K562 (cell line): ENCODE results near the gene DYRK1B. TPM values are rescaled to one million over a fixed set of nuclear protein-coding genes. Genes with fewer than 3 reads are reported as not detected.

Experiments
- ATAC-seq: fragments of 200-7000 bp; cut with Tn5 transposase; 3 replicates; pipeline ENCODE4 v1.9.1; 2020; ENCODE audit warnings: moderate library complexity
- BruUV-seq: library from RNA; stranded (reverse); fragments of 400-500 nt; replicated peaks from 2 replicates; lab custom pipeline; 2021; lab: Mats Ljungman, UMichigan
- CTCF ChIA-PET: fragments of 300-600 bp; formaldehyde crosslinking; extraction: SDS; loops from one replicate; lab custom pipeline; 2021; ENCODE audit warnings: low intra/inter-chr PET ratio; lab: Yijun Ruan, JAX
- POLR2A ChIA-PET: fragments of 300-600, 350-650 bp; sonication (Branson Sonifier 250); formaldehyde crosslinking; extraction: SDS; loops from one replicate; lab custom pipeline; 2021; ENCODE audit warnings: antibody characterized with exemption, inconsistent platforms; lab: Yijun Ruan, JAX
- DNase-seq, 4 experiments: peaks; one replicate each; pipeline versions ENCODE4 v3.0.0 to v3.0.0-alpha.2; 2011 to 2018; ENCODE audit warnings: low spot score in 3 of 4, mixed read lengths in 3 of 4; ENCODE audit errors: extremely low read depth in 1 of 4
- FAIRE-seq: peaks from 2 replicates; lab custom pipeline; 2011; peaks lifted over from hg19 to GRCh38; lab: Jason Lieb, UNC
- H2AFZ ChIP-seq: 2 replicates; pipeline ENCODE4 v1.6.0; 2011; ENCODE audit warnings: low read depth, low read length, control low read depth, inconsistent platforms
- H3K27ac ChIP-seq: fragments of 200-600 bp; 3 replicates; pipeline ENCODE4 v1.8.0; 2011; ENCODE audit warnings: low read depth, mild to moderate bottlenecking, control low read depth, inconsistent platforms, low read length, moderate library complexity, mixed read lengths; ENCODE audit errors: extremely low read depth
- H3K27me3 ChIP-seq, 2 experiments: fragments of 300-600 bp in 1 of 2; 2 replicates in 1 of 2; 3 replicates in 1 of 2; pipeline versions ENCODE4 v1.6.0 to v1.8.0; 2011; ENCODE audit warnings: inconsistent platforms in 2 of 2, low read length in 2 of 2, mild to moderate bottlenecking in 1 of 2, mixed read lengths in 1 of 2, moderate library complexity in 1 of 2; ENCODE audit not compliant: control insufficient read depth in 2 of 2, insufficient read depth in 2 of 2
- H3K36me3 ChIP-seq: fragments of 300-600 bp; 3 replicates; pipeline ENCODE4 v1.8.0; 2011; ENCODE audit warnings: mild to moderate bottlenecking, low read length, inconsistent platforms; ENCODE audit not compliant: control insufficient read depth, insufficient read depth
- H3K4me1 ChIP-seq, 2 experiments: fragments of 200-600 bp in 1 of 2; replicated peaks in 1 of 2; 2 replicates in 1 of 2; 3 replicates in 1 of 2; pipeline versions ENCODE4 v1.5.1 to v1.8.0; 2011; ENCODE audit warnings: inconsistent platforms in 2 of 2, low read length in 2 of 2, mild to moderate bottlenecking in 1 of 2, mixed read lengths in 1 of 2, moderate library complexity in 1 of 2; ENCODE audit not compliant: control insufficient read depth in 2 of 2, insufficient read depth in 2 of 2
- H3K4me2 ChIP-seq: 2 replicates; pipeline ENCODE4 v1.6.1; 2011; ENCODE audit warnings: low read length, control low read depth, inconsistent platforms, mixed read lengths; ENCODE audit not compliant: insufficient read depth
- H3K4me3 ChIP-seq: fragments of 200-600 bp; sonication (generic), shearing (Covaris generic); 2 replicates; pipeline ENCODE4 v1.5.1; 2016; ENCODE audit warnings: control low read depth, inconsistent platforms
- H3K79me2 ChIP-seq: fragments of 200-600 bp; 3 replicates; pipeline ENCODE4 v1.8.0; 2011; ENCODE audit warnings: low read length, inconsistent platforms; ENCODE audit not compliant: control insufficient read depth, insufficient read depth
- H3K9ac ChIP-seq, 2 experiments: 2 replicates each; pipeline versions ENCODE4 v1.6.0 to v1.6.1; 2011; ENCODE audit warnings: low read depth in 2 of 2, low read length in 2 of 2, control low read depth in 1 of 2, inconsistent platforms in 1 of 2, mild to moderate bottlenecking in 1 of 2, mixed read lengths in 1 of 2; ENCODE audit not compliant: insufficient read depth in 1 of 2
- H3K9me1 ChIP-seq: one replicate; pipeline ENCODE4 v1.6.0; 2011; ENCODE audit warnings: inconsistent platforms, mild to moderate bottlenecking, low read length, moderate library complexity; ENCODE audit not compliant: control insufficient read depth, insufficient read depth
- H3K9me3 ChIP-seq: replicated peaks from 2 replicates; pipeline ENCODE4 v1.5.1; 2011; ENCODE audit warnings: low read depth, low read length, inconsistent platforms; ENCODE audit not compliant: control insufficient read depth, insufficient read depth
- H4K20me1 ChIP-seq: replicated peaks from 2 replicates; pipeline ENCODE4 v1.6.1; 2011; ENCODE audit warnings: low read length, inconsistent platforms, mixed read lengths; ENCODE audit not compliant: control insufficient read depth, insufficient read depth
- CC2D1A ChIP-seq: fragments of 450-650 bp; IDR thresholded peaks from 2 replicates; pipeline ENCODE4 v1.6.1; 2017; ENCODE audit warnings: mild to moderate bottlenecking
- CHD2 ChIP-seq: IDR thresholded peaks from 2 replicates; pipeline ENCODE4 v1.6.1; 2011; ENCODE audit warnings: low read depth, low read length
- EWSR1 ChIP-seq: fragments of 450-650 bp; IDR thresholded peaks from 2 replicates; pipeline ENCODE4 v1.6.1; 2018; ENCODE audit warnings: borderline replicate concordance, mild to moderate bottlenecking, low read depth, moderate library complexity; ENCODE audit not compliant: partially characterized antibody
- GABPA ChIP-seq: fragments of 200-800 bp; sonication (Bioruptor generic); conservative IDR thresholded peaks from 2 replicates; pipeline ENCODE4 v1.6.1; 2016; ENCODE audit warnings: low read depth, missing genetic modification characterization, missing compliant biosample characterization
- MAZ ChIP-seq, 2 experiments: fragments of 450-650 bp in 1 of 2; sonication (generic) in 1 of 2; formaldehyde crosslinking; IDR thresholded peaks in 1 of 2; conservative IDR thresholded peaks in 1 of 2; 2 replicates each; pipeline versions ENCODE4 v1.4.0 to v1.5.0; 2020; ENCODE audit warnings: mild to moderate bottlenecking in 1 of 2, missing genetic modification reagents in 1 of 2
- NFRKB ChIP-seq: fragments of 450-650 bp; IDR thresholded peaks from 2 replicates; pipeline ENCODE4 v1.6.1; 2016; ENCODE audit warnings: low read depth
- SMARCB1 ChIP-seq: IDR thresholded peaks from 2 replicates; pipeline ENCODE4 v1.6.1; 2011; ENCODE audit warnings: improper control_type of control experiment, low read depth; ENCODE audit not compliant: insufficient read length
- SOX6 ChIP-seq: fragments of 450-650 bp; IDR thresholded peaks from 2 replicates; pipeline ENCODE4 v1.6.1; 2014; ENCODE audit warnings: mild to moderate bottlenecking
- TCF15 ChIP-seq: fragments of 250-450 bp; sonication (Bioruptor Pico); IDR thresholded peaks from 2 replicates; pipeline ENCODE4 v1.8.0; 2022; ENCODE audit warnings: moderate library complexity, mild to moderate bottlenecking, inconsistent platforms
- ZFP30 ChIP-seq: fragments of 250-450 bp; sonication (Bioruptor Pico); IDR thresholded peaks from 2 replicates; pipeline ENCODE4 v1.8.0; 2022; ENCODE audit warnings: moderate library complexity, mild to moderate bottlenecking, inconsistent platforms, borderline replicate concordance
- ZFX ChIP-seq: sonication (generic); formaldehyde crosslinking; IDR thresholded peaks from 2 replicates; pipeline ENCODE4 v1.8.0; 2022; ENCODE audit warnings: mild to moderate bottlenecking, missing genetic modification reagents, moderate library complexity
- ZNF197 ChIP-seq: fragments of 200-800 bp; sonication (Bioruptor generic); IDR thresholded peaks from 2 replicates; pipeline ENCODE4 v1.6.1; 2016; ENCODE audit warnings: low read depth, missing genetic modification characterization, missing compliant biosample characterization
- ZNF280A ChIP-seq: fragments of 450-650 bp; IDR thresholded peaks from 2 replicates; pipeline ENCODE4 v1.6.1; 2018; ENCODE audit warnings: mild to moderate bottlenecking, low read depth; ENCODE audit not compliant: partially characterized antibody
- ZNF395 ChIP-seq: fragments of 200-800 bp; sonication (Bioruptor generic); IDR thresholded peaks from 2 replicates; pipeline ENCODE4 v1.6.1; 2017; ENCODE audit warnings: missing genetic modification characterization, missing compliant biosample characterization
- WGBS: fragments of 100-300 bp; shearing (Covaris generic); methylation state at CpG from one replicate; pipeline ENCODE4 v1.1.6; 2016; ENCODE audit warnings: low coverage, mixed read lengths; ENCODE audit not compliant: insufficient coverage; ENCODE audit errors: missing lambda C conversion rate; 5-methylcytosine and 5-hydroxymethylcytosine counted together
- in situ Hi-C: fragments of 300-500 bp; cut with MboI; formaldehyde crosslinking; loops from 4 replicates; pipeline ENCODE4 v1.15.0; 2018; ENCODE audit warnings: inconsistent platforms, mixed read lengths
- intact Hi-C: fragments of 100-400 bp; cut with micrococcal nuclease; formaldehyde crosslinking; loops from 2 replicates; pipeline ENCODE4 v1.14.2; 2022
- polyA plus RNA-seq, 8 experiments: library from polyadenylated mRNA; depleted of rRNA in 4 of 8; stranded (reverse) in 5 of 8; unstranded in 3 of 8; fragments of >200 nt; fragmentation: Nextera tagmentation in 2 of 8; fragmentation: Illumina TruSeq in 1 of 8; extraction: Ambion mirVana in 2 of 8; extraction: Trizol in 1 of 8; gene quantifications; 2 replicates each; pipeline versions ENCODE4 v1.2.1 to v1.2.3, GENCODE V29; 2011 to 2014; ENCODE audit warnings: inconsistent platforms in 1 of 8, missing spikeins in 1 of 8
- total RNA-seq, 7 experiments: library from RNA; depleted of rRNA in 6 of 7; stranded (reverse); fragments of >200 nt in 6 of 7; fragmentation: Illumina TruSeq in 2 of 7; extraction: Trizol in 2 of 7; gene quantifications; 2 replicates each; pipeline versions ENCODE4 v1.2.1 to v1.2.3, GENCODE V29; 2011 to 2021; ENCODE audit warnings: low replicate concordance in 1 of 7

Gene DYRK1B
- total and polyA plus RNA-seq, 9 of the 15 experiments (the other 6 are each of a cell fraction or from before 2014, with no cell fraction given): 0.91 to 5.2 (median 1.5) TPM; not detected in 2

GRCh38 chr19:39874404-39874803 is 40.4 kb upstream of the DYRK1B start:
- no peak overlapping the region for H3K9ac ChIP-seq
- WGBS: 0% methylated on average over 1 of the region's 1 CpG
- TF ChIP-seq CC2D1A: no peak
- no peak for TF ChIP-seq SOX6
- TF ChIP-seq ZNF395 (CRISPR knock-in tag): no peak
- TF ChIP-seq GABPA (tag): no peak
- no peak for TF ChIP-seq NFRKB
- TF ChIP-seq ZNF197 (CRISPR knock-in tag): no peak
- no peak for TF ChIP-seq SMARCB1
- TF ChIP-seq CHD2: no peak
- no peak for TF ChIP-seq ZFP30 (CRISPR knock-in tag)
- no peak for TF ChIP-seq ZFX
- TF ChIP-seq TCF15 (CRISPR knock-in tag): no peak
- TF ChIP-seq MAZ (CRISPR knock-in tag; conservative IDR thresholded peaks at IDR 0.05 in 1 of 2, IDR thresholded peaks at IDR 0.05 in 1 of 2): no peak
- TF ChIP-seq ZNF280A: no peak
- TF ChIP-seq EWSR1: no peak
- FAIRE-seq (no peak), ATAC-seq (no peak), DNase-seq (no peak)
- no peaks in the 10 kb centered on the region for H4K20me1 ChIP-seq
- in situ Hi-C loops: no loop called here
- H3K4me1 ChIP-seq: peaks cover 0 to 21% of the 10 kb centered on the region in 2 experiments; a peak in 2 of 5 replicates
- H3K27me3 ChIP-seq: peaks cover 15 to 56% of the 10 kb centered on the region in 2 experiments
- no peak overlapping the region for H3K27ac ChIP-seq
- ChIA-PET POLR2A (no interaction called here), CTCF (no interaction called here)
- H3K79me2 ChIP-seq: no peaks in the 10 kb centered on the region
- no peak overlapping the region for H3K4me2 ChIP-seq
- BruUV-seq: no TSS peak
- no peaks in the 10 kb centered on the region for H3K9me3 ChIP-seq
- peaks cover 3% of the 10 kb centered on the region for H3K9me1 ChIP-seq
- intact Hi-C loops: no loop called here
- no peak overlapping the region for H3K4me3 ChIP-seq
- no peaks in the 10 kb centered on the region for H3K36me3 ChIP-seq
- no peak overlapping the region for H2AFZ ChIP-seq
